Left renal cortex interstitium (tissue), 4 donors: ENCODE data around the gene DCANP1. TPM values are rescaled to one million over a fixed set of nuclear protein-coding genes. Genes with fewer than 3 reads are reported as not detected.
A peak's percentile ranks its signal among the peaks of the same experiment; 100 is the strongest.

Experiments used
- DNase-seq, 4 donors: peaks; one replicate each; pipeline ENCODE4 v3.0.0-alpha.2; 2013; ENCODE audit warnings: low read depth in 4 of 4, low spot score in 2 of 4, missing footprints in 1 of 4
- polyA plus RNA-seq, 4 donors: library from polyadenylated mRNA; unstranded; fragments of 120-200 nt; gene quantifications; one replicate each; pipeline ENCODE4 v1.2.1, GENCODE V29; 2013; ENCODE audit not compliant: insufficient read length in 4 of 4

The DCANP1 gene
- polyA plus RNA-seq, 4 donors, result 0.03 to 0.07 TPM; not detected in 2

- DNase-seq, result no peak
These were observed 3.8 kb downstream of the DCANP1 start for GRCh38 chr5:135443161-135443960.

- DNase-seq, result no peak
These were observed 4.6 kb downstream of the DCANP1 start for GRCh38 chr5:135442431-135443160.

DNA sequence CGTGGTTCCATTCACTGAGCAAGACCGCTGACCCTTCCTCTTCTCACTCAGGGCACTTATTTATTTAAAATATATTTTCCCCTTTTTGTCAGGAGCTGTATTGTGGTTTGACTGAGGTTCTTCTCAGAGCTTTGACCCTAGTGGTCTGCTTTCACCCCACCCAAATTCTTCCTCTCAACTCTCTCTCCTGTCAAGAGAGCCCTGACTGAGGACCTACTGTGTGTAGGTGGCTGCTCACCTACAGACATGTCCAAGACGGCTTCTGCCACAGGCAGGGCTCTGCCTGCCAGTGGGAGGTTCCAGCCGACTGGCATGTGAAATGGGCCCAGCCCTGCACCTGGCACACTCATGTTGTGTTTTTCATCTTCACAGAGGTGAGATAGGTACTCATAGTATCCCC is 5.2 kb downstream of the DCANP1 start:
- DNase-seq, result no peak

GRCh38 chr5:135441350-135441831 is 5.8 kb downstream of the DCANP1 start:
- DNase-seq, result peak in 1 of 4 donors; percentile 49

GRCh38 chr5:135440916-135441315 is 6.2 kb downstream of the DCANP1 start:
- no peak for DNase-seq

GRCh38 chr5:135439231-135440205 is 7.6 kb downstream of the DCANP1 start:
- DNase-seq, result no peak

- DNase-seq, result no peak
These were observed 8.4 kb downstream of the DCANP1 start for GRCh38 chr5:135438636-135439221.

DNA sequence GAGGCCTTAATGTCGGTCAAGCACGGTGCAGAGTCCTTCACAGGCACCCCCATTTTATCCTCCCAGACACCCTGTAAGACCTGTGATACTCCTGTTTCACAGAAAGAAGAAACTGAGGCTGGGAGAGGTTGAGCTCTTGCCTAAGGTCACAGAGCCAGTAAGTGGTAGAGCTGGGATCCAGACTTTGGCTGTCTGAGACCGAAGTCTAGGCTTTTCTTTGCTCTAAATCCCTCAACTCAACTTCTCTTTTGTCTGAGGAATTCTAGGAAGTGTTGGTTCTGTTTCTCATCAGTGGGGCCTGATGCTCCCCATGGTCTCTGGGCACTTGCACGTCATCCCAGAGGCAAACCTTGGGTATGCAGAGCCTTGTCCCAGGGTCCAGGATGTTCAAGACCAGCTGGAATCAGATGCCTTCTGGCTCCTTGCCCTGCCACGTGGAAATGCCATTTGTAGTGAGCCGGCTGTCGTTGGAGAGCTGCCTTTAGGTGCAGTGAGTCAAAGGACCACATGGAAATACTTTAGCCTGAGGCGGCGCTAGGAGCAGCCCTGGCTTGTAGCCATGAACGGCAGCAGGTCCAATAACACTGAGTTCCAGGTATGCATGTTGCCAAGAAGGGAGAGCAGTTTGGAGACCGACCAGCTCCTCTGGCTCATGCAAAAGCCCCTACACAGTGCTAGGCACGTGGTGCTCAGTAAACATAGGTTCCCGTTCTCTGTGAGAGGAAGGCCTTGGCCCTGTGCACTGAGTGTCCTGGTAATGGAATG is 9.2 kb downstream of the DCANP1 start:
- DNase-seq, result no peak

GRCh38 chr5:135437422-135437795 is 9.7 kb downstream of the DCANP1 start:
- DNase-seq, result no peak

DNA sequence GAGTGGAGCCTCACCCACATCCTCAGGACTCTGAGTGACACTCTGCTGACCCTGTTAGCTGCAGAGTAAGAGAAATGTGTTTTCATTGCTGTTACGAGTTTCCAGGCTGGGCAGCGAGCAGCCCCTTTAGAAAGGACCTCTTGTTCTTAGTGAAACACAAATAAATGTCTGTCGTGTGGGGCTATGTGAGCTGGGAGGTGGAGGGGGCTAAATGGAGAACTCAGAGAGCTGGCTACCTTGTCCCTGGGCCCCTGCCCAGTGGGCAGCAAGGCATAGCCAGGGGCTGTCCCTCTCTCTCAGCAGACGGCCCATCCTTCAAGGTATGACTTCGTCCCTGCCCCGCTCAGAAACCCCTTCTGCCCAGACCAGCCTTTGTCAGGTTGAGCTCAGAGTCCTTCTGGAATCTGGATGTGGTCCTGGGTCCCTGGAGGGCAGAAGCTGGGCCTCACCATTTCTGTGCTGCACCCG is 10.2 kb downstream of the DCANP1 start:
- DNase-seq, result no peak

GRCh38 chr5:135435467-135436330 is 11.4 kb downstream of the DCANP1 start:
- no peak for DNase-seq

DNA sequence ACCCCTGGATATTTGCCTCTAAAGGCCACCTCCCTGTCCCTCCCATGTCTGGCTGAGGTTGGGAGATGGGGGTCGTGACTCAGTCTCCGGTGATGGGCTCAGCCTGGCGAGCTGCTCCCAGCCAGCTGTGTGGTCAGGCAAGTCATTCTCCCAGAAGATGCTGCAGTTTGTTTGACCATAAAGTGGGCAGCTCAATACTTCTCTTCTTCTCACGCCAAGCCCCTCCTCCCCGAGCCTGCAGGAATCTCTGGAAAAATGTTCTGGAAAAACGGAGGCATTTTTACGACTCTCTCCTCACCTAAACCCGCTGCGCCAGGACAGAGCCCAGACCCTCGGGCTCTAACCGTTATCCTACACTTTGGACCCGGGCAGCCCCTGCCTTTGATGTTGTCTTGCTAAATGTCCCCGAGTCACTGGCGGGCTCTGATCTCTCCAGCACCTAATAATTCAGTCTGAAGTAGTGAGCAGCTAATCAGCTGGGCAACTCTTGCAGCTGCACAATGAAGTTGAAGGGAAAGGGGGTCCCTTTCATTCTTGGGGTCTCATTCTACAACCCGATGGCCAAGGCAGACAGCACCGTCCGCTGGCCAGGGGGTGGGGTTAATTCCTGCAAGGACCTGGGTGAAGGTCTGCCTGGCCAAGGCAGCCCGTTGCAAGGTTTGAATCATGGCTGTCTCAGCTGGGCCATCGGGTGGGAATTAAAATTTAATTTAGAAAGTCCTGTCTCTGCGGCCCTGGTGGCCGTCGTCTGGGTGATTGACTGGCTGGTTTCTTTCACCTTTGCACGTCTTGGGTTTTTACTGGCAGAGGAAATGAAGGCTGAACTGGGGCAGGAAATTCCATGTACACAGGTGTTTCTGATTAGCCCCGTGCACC is 12.3 kb downstream of the DCANP1 start:
- no peak for DNase-seq

GRCh38 chr5:135433681-135434426 is 13.3 kb downstream of the DCANP1 start:
- DNase-seq, result no peak

GRCh38 chr5:135432113-135432512 is 15.0 kb downstream of the DCANP1 start:
- no peak for DNase-seq

DNA sequence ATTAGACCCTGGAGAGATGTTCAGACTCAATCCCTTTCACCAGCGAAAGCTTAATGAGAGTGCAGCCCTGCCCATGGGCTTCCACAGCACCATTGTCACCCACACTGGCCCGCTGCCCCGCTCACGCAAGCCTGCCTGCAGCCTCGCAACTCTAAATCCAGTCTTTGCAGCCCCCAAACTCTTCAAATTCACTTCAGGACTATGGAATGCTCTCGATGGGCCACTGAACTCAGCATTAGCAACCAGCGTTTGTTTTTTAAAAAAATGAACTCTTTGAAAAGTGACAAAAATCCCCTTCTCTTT is 17.1 kb downstream of the DCANP1 start:
- DNase-seq, result no peak

DNA sequence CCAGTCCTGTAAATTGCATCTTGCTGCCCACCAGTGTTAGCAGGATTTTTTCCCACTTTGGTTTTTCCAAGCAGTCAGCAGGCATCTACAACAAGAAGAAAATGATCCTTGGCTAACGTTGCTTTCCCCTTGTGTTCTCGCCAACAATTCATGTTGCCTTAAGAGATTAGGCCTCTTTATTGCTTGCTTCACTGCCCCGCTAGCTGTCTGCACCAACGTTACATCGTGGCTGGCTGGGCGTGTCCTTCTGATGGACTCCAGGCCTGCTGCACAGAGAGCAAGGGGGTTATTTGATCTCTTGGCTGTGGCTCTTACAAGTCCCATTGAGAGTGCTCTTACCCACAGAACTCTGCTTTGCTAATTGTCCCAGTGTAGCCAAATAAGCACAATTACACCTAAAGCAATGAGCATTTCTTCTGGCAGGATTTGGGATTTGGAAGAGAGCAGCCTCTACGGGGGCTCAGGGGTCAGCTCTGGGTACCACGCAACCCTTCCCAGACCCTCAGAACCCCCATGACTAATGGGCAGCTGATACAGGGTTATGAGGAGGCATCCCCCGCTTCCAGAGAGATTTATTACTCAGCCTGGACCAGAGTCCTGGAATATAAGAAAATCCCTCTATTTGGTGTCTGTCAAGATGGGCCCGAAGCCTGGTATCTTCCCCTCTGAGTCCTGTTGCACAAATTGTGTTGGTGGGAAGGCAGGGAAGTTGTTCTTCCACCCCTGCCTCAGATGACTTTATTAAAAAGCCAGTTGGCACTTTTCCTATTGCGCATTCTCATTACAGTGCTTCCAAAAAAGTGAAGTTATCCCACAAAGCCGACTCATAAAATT is 17.6 kb downstream of the DCANP1 start:
- no peak for DNase-seq
